HUES6 (cell line): ENCODE results near the gene CGB1.
"Not testable (repeated sequence)": the region's sequence is repeated elsewhere in the genome, so short reads cannot be mapped to it uniquely, and the experiment has no call there.

Experiments
- H3K27ac ChIP-seq: 2 replicates; pipeline ENCODE4 v1.7.0; 2013; ENCODE audit warnings: low read depth, mild to moderate bottlenecking, low read length, inconsistent platforms
- H3K27me3 ChIP-seq: 2 replicates; pipeline ENCODE4 v1.6.1; 2013; ENCODE audit warnings: low read length; ENCODE audit not compliant: control insufficient read depth, insufficient read depth
- H3K36me3 ChIP-seq: 2 replicates; pipeline ENCODE4 v1.6.1; 2013; ENCODE audit warnings: low read length; ENCODE audit not compliant: control insufficient read depth, insufficient read depth
- H3K4me1 ChIP-seq: 2 replicates; pipeline ENCODE4 v1.6.1; 2013; ENCODE audit warnings: low read length; ENCODE audit not compliant: control insufficient read depth, insufficient read depth
- H3K4me3 ChIP-seq: 2 replicates; pipeline ENCODE4 v1.5.1; 2013; ENCODE audit warnings: low read depth, low read length
- H3K9ac ChIP-seq: one replicate; pipeline ENCODE4 v1.6.1; 2013; ENCODE audit warnings: mild to moderate bottlenecking, low read length
- H3K9me3 ChIP-seq: 2 replicates; pipeline ENCODE4 v1.6.1; 2013; ENCODE audit warnings: low read depth, low read length; ENCODE audit not compliant: control insufficient read depth, insufficient read depth

The CGB1 gene

GRCh38 chr19:49036815-49037214, at the start of gene CGB1:
Gene CGB1, minus strand, starts transcription at chr19:49036895. Its CDS starts 184 bp downstream, at chr19:49036711.
- not testable (repeated sequence) for H3K36me3 ChIP-seq, H3K4me1 ChIP-seq, H3K9me3 ChIP-seq

GRCh38 chr19:49086296-49086695, 49.6 kb upstream of the CGB1 start:
- H3K4me3 ChIP-seq = peak overlapping the region; percentile 89
- H3K9me3 ChIP-seq = 0 out of 2 replicates have a peak, but pooled peaks cover 5% of the 10 kb centered on the region
- H3K27me3 ChIP-seq = no peaks in the 10 kb centered on the region
- peaks cover 42% of the 10 kb centered on the region for H3K36me3 ChIP-seq
- H3K27ac ChIP-seq = peak overlapping the region; percentile 92
- H3K9ac ChIP-seq = peak overlapping the region; percentile 99
- H3K4me1 ChIP-seq = peaks cover 5% of the 10 kb centered on the region

More at GRCh38 chr19:49036815-49037214, at the start of gene CGB1:
- not testable (repeated sequence) for H3K27ac ChIP-seq, H3K27me3 ChIP-seq, H3K9ac ChIP-seq
- H3K4me3 ChIP-seq = peak within 1 kb of the TSS; percentile 16; the same call in 1 of the 2 replicates

- peaks cover 5% of the 10 kb centered on the region for H3K4me1 ChIP-seq
- H3K27me3 ChIP-seq = no peaks in the 10 kb centered on the region
- H3K9ac ChIP-seq = peak overlapping the region; percentile 99
- peak overlapping the region; percentile 92 for H3K27ac ChIP-seq
- peaks cover 38% of the 10 kb centered on the region for H3K36me3 ChIP-seq
- 0 out of 2 replicates have a peak, but pooled peaks cover 5% of the 10 kb centered on the region for H3K9me3 ChIP-seq
- H3K4me3 ChIP-seq = peak overlapping the region; percentile 89
Measured at GRCh38 chr19:49085868-49086232, 49.2 kb upstream of the CGB1 start.

GRCh38 chr19:49085020-49085867, 48.5 kb upstream of the CGB1 start, which contains the start of gene SNRNP70:
Gene SNRNP70, plus strand, starts transcription at chr19:49085451. Its CDS starts 964 bp downstream, at chr19:49086415.
- Histone ChIP-seq H3K4me1 (peaks cover 5% of the 10 kb centered on the region), H3K4me3 (peak within 1 kb of the TSS; percentile 89), H3K27ac (peak within 1 kb of the TSS; percentile 92), H3K9me3 (0 out of 2 replicates have a peak, but pooled peaks cover 5% of the 10 kb centered on the region), H3K27me3 (0 out of 2 replicates have a peak, but pooled peaks cover 2% of the 10 kb centered on the region), H3K9ac (peak within 1 kb of the TSS; percentile 99), H3K36me3 (peaks cover 32% of the 10 kb centered on the region)

- Histone ChIP-seq H3K36me3 (peaks cover 26% of the 10 kb centered on the region), H3K27me3 (0 out of 2 replicates have a peak, but pooled peaks cover 3% of the 10 kb centered on the region), H3K27ac (no peak overlapping the region), H3K4me1 (peaks cover 5% of the 10 kb centered on the region), H3K4me3 (peak overlapping the region; percentile 89), H3K9ac (peak overlapping the region; percentile 99), H3K9me3 (0 out of 2 replicates have a peak, but pooled peaks cover 5% of the 10 kb centered on the region)
Measured at GRCh38 chr19:49084206-49085019, 47.7 kb upstream of the CGB1 start.

- H3K9ac ChIP-seq = no peak overlapping the region
- H3K9me3 ChIP-seq = 0 out of 2 replicates have a peak, but pooled peaks cover 5% of the 10 kb centered on the region
- H3K4me3 ChIP-seq = no peak overlapping the region
- 0 out of 2 replicates have a peak, but pooled peaks cover 3% of the 10 kb centered on the region for H3K27me3 ChIP-seq
- H3K4me1 ChIP-seq = peaks cover 1% of the 10 kb centered on the region; the same call in 1 of the 2 replicates
- no peak overlapping the region for H3K27ac ChIP-seq
- H3K36me3 ChIP-seq = peaks cover 1% of the 10 kb centered on the region
Measured at GRCh38 chr19:49081273-49081672, 44.6 kb upstream of the CGB1 start.

GRCh38 chr19:49080392-49080791, 43.7 kb upstream of the CGB1 start:
- no peak overlapping the region for H3K9ac ChIP-seq
- H3K4me3 ChIP-seq = no peak overlapping the region
- H3K27me3 ChIP-seq = 0 out of 2 replicates have a peak, but pooled peaks cover 3% of the 10 kb centered on the region
- H3K4me1 ChIP-seq = no peaks in the 10 kb centered on the region
- no peaks in the 10 kb centered on the region for H3K36me3 ChIP-seq
- H3K9me3 ChIP-seq = 0 out of 2 replicates have a peak, but pooled peaks cover 5% of the 10 kb centered on the region
- no peak overlapping the region for H3K27ac ChIP-seq

GRCh38 chr19:49074869-49075268, 38.2 kb upstream of the CGB1 start:
- not testable (repeated sequence) for H3K9ac ChIP-seq, H3K9me3 ChIP-seq, H3K27ac ChIP-seq, H3K36me3 ChIP-seq, H3K4me1 ChIP-seq, H3K4me3 ChIP-seq
- peaks cover 49% of the 10 kb centered on the region for H3K27me3 ChIP-seq

- H3K4me3 ChIP-seq = no peak overlapping the region
- H3K4me1 ChIP-seq = peaks cover 6% of the 10 kb centered on the region; the same call in 1 of the 2 replicates
- H3K9me3 ChIP-seq = 0 out of 2 replicates have a peak, but pooled peaks cover 3% of the 10 kb centered on the region
- H3K27ac ChIP-seq = no peak overlapping the region
- H3K36me3 ChIP-seq = no peaks in the 10 kb centered on the region
- H3K9ac ChIP-seq = no peak overlapping the region
- H3K27me3 ChIP-seq = peaks cover 60% of the 10 kb centered on the region
Measured at GRCh38 chr19:49073514-49074378, 37.1 kb upstream of the CGB1 start.
